Stimulated activated CD8-positive, alpha-beta memory T cell treated with anti-CD3 and anti-CD28 coated beads, Interleukin-12 subunit alpha, Interleukin-12 subunit beta, amount 100 ng/mL, for 1 hour (primary cell): Measurements from ENCODE around the gene PDCD7.
"Not testable (repeated sequence)": the region's sequence is repeated elsewhere in the genome, so short reads cannot be mapped to it uniquely, and the experiment has no call there.

ENCODE experiments used
- DNase-seq: peaks from one replicate; pipeline ENCODE4 v3.0.0-alpha.2; 2020; ENCODE audit warnings: low read depth

PDCD7 gene

GRCh38 chr15:65091946-65092770 is 41.5 kb downstream of the PDCD7 start:
- no peak for DNase-seq

DNA sequence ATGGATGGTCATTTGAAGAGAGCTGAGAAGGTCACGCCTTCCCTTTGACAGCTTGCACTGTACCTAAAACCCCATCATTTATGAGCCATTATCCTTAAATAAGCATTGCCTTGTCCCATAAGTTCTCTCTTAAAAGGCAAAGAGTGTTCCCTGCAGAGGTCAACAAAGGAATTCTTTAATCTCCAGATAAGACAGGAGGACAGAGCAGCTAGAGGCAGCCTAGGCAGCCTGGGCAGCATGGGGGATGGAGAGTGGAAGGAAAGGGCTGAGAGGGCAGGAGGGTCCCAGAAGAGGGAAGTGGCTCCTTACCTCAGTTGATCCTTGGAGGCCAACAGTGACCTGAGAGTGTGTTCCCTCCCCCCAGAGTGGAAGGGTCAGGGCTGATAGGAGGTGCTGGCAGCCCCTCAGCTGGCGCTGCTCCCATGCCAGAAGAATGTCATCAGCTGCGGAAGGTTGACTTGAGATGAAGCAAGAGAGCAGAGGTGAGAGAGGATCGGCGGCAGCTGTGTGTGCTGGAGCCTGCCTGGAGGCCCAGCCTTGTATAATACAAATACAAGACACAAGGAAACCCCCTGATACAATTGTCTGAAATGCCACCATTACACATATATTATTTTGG is 44.3 kb downstream of the PDCD7 start:
- DNase-seq: no peak

- no peak for DNase-seq
Measured at GRCh38 chr15:65088643-65089021, 45.0 kb downstream of the PDCD7 start.

GRCh38 chr15:65087873-65088642 is 45.5 kb downstream of the PDCD7 start:
- DNase-seq: no peak

- no peak for DNase-seq
Measured at GRCh38 chr15:65087411-65087810, 46.2 kb downstream of the PDCD7 start.

GRCh38 chr15:65086680-65087111 is 46.9 kb downstream of the PDCD7 start:
- DNase-seq: no peak

DNA sequence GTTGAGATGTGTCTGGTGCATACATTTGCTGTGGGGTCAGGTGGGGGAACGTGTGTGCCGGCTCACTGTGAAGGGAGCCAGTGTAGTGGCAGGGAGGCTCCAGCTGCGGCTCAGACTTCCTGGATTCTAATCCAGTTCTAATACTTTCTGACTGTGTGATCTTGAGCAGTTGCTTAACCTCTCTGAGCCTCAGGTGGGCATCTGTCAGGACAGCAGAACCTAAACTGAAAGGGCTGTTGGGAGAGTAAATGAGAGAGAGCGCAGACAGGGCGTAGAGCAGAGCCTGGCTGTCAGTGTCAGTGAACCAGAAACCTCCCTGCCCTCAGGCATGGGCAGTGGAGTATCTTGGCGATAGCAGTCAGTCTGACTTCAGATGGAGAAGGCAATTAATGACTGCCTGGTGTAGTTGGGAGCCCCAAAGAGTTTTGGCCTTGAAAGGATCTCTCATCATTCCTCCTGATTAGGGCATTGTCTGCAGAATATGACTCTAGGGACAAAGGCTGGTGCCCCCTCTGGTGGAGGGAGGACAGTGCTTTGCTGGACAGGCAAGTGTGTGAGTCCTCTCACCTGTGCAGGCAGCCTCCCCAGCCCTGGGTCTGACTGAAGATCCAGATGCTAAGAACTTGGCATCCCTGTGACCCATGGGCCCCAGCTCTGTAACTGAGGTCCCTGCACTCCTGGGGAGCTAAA is 47.5 kb downstream of the PDCD7 start:
- DNase-seq: no peak

- no peak for DNase-seq
Measured at GRCh38 chr15:65085207-65085753, 48.3 kb downstream of the PDCD7 start.

GRCh38 chr15:65084500-65085206 is 49.0 kb downstream of the PDCD7 start:
- DNase-seq: no peak

DNA sequence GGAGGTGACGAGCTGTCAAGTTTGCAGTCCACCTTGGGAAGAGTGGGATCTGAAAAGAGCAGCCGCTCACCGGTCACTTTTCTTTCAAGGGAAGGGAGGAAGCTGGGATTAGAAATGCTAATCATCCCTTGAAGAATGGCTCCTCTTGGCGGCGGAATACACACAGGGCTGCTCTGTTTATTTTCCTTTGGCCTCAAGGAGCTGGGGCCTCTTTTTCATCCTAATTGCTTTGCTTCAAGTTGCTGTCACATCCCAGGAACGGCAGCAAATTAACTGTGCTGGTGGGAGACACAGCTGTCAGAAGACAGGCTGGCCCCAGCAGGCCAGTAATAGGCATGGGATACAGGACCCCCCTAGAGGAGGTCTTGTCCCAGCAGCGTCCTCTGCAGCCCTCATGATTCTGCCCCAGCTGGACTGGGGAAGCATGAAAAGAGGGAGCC is 50.3 kb downstream of the PDCD7 start:
- DNase-seq: no peak

- DNase-seq: no peak
Measured at GRCh38 chr15:65082303-65082953, 51.2 kb downstream of the PDCD7 start.

DNA sequence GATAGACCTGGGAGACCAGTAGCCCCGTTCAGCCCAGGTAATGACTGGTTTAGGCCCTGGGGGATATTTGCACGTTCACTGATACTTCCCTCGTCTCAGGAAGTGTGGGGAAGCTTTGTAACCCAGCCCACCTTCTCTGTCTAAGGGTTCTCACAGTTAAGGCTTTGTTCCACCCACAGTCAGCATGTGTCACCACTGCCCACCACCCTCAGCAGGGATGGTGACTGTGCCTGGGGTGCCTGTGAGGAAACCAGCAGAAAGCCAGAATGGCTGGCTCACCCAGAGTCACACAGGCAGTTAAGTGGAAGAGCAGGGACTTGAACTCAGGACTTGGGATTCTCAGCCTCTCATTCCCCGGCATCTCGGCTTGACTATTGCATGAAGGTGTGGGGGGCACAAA is 51.9 kb downstream of the PDCD7 start:
- no peak for DNase-seq

DNA sequence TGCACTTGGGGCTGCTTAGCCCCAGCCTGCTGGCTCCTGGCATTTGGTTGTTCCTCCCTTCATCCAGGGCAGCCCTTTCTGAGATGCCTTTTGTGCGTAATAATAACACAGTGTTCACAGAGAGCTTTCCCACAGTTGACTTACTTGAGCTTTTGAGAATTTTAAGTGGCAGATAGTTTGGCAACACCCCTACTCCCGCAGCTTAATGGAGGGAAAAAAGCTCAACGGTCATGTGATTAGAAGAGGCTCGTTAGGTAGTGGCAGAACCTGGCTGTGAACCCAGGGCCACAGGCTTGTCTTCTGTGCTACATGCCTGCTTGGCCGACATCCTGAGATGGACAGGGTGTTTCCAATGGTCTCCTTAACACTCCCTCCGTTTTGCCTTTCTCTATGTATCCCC is 52.3 kb downstream of the PDCD7 start:
- DNase-seq: no peak

DNA sequence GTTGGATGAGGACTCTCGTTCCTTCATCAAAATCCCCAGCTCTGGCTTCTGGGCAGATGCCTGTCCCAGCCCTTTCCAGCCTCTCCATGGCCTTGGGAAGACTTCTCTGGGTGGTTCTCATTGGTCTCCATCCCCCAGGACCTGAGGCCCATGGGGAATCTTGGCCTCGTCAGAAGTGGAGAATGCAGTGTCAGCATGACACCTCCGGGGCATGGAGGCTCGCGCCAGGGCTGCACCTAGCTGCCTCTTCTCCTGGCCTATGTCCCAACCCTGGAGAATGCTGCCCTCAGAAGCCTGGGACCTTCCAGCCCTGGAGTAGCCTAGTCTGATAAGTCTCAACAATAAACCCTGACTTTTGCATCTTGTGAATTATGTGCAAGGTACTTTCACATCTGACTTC is 54.0 kb downstream of the PDCD7 start:
- no peak for DNase-seq

DNA sequence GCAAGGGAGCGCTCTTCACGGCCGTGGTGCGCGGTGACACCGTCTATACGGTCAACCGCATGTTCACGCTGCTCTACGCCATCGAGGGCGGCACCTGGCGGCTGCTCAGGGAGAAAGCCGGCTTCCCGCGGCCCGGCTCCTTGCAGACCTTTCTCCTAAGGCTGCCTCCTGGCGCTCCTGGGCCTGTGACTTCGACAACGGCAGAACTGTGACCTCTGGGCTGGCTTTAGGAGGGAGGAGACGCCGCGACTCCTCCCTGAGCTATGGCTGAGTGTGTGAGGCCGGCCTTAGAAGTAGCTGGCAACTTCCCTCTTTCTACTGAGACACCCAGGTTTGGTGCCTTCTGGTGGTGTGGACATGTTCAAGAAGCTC is 55.6 kb downstream of the PDCD7 start:
- DNase-seq: peak; percentile 14

GRCh38 chr15:65077291-65077980 is 56.2 kb downstream of the PDCD7 start:
- DNase-seq: no peak

GRCh38 chr15:65076486-65077290 is 56.9 kb downstream of the PDCD7 start, which contains the start of gene KBTBD13:
KBTBD13 (plus strand) TSS chr15:65076746; CDS start chr15:65076816, 70 bp downstream.
- no peak for DNase-seq

DNA sequence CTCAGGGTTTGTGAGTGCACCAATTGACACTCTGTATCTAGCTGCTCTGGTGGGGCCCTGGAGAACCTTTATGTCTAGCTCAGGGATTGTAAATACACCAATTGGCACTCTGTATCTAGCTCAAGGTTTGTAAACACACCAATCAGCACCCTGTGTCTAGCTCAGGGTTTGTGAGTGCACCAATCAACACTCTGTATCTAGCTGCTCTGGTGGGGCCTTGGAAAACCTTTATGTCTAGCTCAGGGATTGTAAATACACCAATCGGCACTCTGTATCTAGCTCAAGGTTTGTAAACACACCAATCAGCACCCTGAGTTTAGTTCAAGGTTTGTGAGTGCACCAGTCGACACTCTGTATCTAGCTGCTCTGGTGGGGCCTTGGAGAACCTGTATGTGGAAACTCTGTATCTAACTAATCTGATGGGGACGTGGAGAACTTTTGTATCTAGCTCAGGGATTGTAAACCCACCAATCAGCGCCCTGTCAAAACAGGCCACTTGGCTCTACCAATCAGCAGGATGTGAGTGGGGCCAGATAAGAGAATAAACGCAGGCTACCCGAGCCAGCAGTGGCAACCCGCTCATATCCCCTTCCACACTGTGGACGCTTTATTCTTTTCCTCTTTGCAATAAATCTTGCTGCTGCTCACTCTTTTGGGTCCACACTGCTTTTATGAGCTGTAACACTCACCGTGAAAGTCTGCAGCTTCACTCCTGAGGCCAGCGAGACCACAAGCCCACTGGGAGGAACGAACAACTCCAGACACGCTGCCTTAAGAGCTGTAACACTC is 57.8 kb downstream of the PDCD7 start:
- not testable (repeated sequence) for DNase-seq
